ENCODE results near the gene MYO7A.

MYO7A gene

DNA sequence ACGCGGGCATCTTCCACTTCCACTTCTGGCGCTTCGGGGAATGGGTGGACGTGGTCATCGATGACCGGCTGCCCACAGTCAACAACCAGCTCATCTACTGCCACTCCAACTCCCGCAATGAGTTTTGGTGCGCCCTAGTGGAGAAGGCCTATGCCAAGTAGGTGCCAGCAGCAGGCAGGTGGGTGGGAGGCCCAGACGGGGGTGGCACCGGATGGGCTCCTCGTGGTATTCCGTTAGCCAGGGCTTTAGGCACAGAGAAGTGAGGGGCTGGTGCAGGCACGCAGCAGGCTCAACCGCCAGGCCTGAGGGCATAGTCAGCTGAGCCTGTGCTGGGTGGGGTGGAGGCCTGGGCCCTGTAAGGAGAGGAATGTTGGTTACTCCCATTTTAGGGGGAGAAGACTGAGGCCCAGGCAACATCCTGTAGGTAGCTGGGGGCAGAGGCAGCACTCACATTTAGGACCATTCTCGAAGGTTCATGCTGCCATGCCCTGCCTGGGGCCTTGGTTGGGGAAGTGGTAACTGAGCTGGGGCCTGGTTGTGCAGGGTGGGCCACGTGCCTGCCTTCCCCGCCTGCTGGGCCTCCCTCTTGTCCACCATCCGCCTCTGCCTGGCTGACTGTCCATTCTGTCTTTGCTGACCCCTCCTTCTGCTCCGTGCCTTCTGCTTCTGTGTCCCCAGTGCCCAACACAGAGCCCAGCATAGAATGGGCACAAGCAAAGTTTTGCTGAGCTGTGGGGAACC, 15.2 kb upstream of the MYO7A start:
- TF ChIP-seq GATA1 (IDR thresholded peaks at IDR 0.05; ENCODE audit: low read depth, low read length): no peak
- no peak for DNase-seq

DNA sequence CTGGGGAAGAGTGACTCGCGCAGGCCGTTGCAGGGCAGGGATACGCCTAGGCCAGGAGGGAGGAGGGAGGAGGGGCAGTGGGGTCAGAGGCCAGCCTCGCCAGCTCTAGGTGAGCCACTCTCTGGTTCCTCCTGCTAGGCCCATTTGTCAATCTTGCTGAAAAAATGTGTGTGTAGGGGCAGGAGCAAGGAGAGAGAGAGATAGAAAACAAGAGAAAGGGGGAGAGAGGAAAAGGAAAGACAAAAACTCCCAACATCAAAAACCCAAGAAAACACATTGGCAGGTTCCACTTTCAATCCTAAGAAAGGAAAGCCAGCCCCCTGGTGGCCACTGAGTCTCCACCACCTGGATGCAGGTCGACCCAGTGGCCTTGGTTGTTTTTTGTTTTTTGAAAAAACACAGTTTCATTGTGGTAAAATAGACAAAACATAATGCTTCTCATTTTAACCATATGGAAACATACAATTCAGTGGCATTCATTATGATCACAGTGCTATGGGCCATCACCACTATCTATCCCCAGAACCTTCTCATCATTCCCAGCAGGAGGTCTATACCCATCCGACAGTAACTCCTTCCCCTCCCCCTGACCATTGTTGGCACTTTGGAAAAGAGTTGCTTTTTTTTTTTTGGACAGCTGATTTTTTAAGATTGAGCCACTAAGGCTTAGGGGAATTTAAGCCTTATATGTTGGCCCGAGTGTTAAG, 14.5 kb upstream of the MYO7A start:
- peak; percentile 21 to 54 for DNase-seq
- TF ChIP-seq POLR2A (IDR thresholded peaks at IDR 0.05; ENCODE audit: low read length): no peak
- TF ChIP-seq GATA1 (IDR thresholded peaks at IDR 0.05; ENCODE audit: low read depth, low read length): no peak

DNA sequence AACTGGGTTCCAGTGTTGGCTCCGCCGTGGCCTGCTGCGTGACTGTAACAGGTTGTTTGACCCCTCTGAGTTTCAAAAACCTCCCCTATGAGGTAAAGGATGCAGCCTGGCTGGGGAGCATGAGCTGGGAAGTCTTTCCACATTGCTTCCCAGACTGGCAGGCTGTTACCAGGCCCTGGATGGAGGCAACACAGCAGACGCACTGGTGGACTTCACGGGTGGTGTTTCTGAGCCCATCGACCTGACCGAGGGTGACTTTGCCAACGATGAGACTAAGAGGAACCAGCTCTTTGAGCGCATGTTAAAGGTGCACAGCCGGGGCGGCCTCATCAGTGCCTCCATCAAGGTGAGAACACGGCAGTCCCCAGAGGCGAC, 14.0 kb upstream of the MYO7A start:
- no peak for TF ChIP-seq GATA1 (IDR thresholded peaks at IDR 0.05; ENCODE audit: low read depth, low read length)
- TF ChIP-seq POLR2A (IDR thresholded peaks at IDR 0.05; ENCODE audit: low read length): no peak
- DNase-seq: no peak

DNA sequence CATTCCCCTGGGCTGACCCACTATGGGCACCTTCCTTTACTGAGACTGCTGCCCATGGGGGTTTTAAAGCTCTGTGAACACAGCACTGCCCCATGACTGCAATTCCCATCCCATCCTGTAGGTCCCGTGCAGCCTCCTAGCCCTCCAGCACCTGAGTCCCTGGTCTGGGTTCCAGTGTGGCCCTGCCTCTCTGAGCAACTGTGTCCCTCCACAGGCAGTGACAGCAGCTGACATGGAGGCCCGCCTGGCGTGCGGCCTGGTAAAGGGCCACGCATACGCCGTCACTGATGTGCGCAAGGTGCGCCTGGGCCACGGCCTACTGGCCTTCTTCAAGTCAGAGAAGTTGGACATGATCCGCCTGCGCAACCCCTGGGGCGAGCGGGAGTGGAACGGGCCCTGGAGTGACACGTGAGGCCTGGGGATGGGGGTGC, 12.8 kb upstream of the MYO7A start:
- no peak for DNase-seq
- TF ChIP-seq POLR2A (IDR thresholded peaks at IDR 0.05; ENCODE audit: low read length) (no peak), GATA1 (IDR thresholded peaks at IDR 0.05; ENCODE audit: low read depth, low read length) (no peak)

DNA sequence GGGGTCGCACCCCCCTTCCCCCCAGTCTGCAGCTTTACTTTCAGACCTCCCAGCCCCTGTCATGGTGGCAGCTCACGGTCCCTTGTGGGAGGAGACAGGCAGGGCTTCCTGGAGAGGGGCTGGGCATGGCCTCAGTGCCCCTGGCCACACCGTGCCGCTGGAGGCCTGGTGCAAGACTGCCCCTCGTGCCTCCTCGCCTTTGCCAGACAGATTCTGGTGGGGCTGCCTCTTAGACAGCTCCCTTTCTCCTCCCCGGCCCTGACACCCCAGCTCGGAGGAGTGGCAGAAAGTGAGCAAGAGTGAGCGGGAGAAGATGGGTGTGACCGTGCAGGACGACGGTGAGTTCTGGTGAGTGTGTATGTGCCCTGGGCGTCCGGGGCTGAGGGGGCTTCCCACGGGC, 12.1 kb upstream of the MYO7A start:
- TF ChIP-seq GATA1 (IDR thresholded peaks at IDR 0.05; ENCODE audit: low read depth, low read length): no peak
- no peak for TF ChIP-seq POLR2A (IDR thresholded peaks at IDR 0.05; ENCODE audit: low read length)
- DNase-seq: no peak

DNA sequence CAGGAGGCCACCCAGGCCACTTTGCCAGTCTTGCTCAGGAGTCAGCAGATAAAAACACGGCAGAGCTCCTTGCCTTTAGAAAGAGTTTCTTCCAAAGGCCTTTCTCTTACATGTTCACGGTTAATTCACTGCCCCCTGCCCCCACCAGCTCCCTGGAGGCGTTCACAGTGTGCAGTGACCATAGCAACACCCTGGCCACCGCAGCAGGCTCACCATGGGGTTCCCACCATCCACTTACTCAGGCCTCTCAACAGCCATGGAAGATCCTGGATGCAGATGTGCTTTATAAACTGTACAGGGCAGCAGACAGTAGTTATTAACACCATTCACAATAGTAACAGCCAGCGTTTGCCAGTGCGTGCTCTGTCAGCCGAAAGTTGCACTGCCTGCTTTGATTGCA, 10.6 kb upstream of the MYO7A start:
- TF ChIP-seq POLR2A (IDR thresholded peaks at IDR 0.05; ENCODE audit: low read length) (no peak), GATA1 (IDR thresholded peaks at IDR 0.05; ENCODE audit: low read depth, low read length) (no peak)

DNA sequence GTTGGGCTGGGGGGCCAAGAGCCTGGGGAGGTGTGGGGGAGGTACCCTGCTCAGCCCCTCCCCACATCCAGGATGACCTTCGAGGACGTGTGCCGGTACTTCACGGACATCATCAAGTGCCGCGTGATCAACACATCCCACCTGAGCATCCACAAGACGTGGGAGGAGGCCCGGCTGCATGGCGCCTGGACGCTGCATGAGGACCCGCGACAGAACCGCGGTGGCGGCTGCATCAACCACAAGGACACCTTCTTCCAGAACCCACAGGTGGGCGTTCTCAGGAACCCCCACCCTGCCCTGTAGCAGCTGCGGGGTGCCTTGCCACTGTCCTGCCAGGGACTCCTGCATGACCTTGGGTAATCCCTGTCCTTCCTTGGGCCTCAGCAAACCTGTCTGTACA, 10.0 kb upstream of the MYO7A start:
- no peak for TF ChIP-seq POLR2A (IDR thresholded peaks at IDR 0.05; ENCODE audit: low read length)
- no peak for DNase-seq

More for the DNA sequence above, 10.6 kb upstream of the MYO7A start:
- DNase-seq: no peak

DNA sequence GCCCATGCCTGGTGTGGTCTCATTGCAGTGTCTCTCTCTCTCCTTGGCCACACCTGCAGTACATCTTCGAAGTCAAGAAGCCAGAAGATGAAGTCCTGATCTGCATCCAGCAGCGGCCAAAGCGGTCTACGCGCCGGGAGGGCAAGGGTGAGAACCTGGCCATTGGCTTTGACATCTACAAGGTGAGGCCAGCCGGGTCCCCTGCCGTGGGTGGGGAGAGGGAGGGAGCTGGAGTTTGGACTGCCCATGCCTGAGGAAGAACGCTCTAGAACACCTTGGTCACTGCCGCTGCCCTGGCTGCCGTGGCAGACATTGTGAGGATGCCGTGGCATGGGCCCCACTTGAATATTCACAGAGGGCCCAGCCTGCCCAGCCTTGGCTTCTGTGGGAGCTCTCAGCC, 9.1 kb upstream of the MYO7A start:
- no peak for TF ChIP-seq GATA1 (IDR thresholded peaks at IDR 0.05; ENCODE audit: low read depth, low read length)
- no peak for TF ChIP-seq POLR2A (IDR thresholded peaks at IDR 0.05; ENCODE audit: low read length)
- no peak for DNase-seq

DNA sequence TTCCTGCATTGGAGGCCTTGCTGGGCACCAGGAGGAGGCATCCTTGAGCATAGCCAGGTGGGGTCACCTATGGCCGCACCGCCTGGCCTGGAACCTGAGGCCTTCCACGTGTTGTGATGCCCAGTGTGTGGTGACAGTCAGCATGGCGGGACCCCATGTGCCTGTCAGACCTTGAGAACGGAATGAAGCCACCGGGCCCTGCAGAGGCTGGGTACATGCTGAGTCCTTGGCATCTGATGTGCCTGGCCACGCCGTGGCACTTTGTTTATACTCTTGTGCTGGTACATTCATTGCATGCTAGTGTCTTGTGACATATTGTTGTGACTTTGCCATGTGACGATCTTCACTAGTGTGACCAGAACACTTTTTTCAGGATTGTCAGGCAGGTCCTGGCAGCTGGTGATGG, 8.5 kb upstream of the MYO7A start:
- no peak for TF ChIP-seq POLR2A (IDR thresholded peaks at IDR 0.05; ENCODE audit: low read length)
- no peak for DNase-seq

DNA sequence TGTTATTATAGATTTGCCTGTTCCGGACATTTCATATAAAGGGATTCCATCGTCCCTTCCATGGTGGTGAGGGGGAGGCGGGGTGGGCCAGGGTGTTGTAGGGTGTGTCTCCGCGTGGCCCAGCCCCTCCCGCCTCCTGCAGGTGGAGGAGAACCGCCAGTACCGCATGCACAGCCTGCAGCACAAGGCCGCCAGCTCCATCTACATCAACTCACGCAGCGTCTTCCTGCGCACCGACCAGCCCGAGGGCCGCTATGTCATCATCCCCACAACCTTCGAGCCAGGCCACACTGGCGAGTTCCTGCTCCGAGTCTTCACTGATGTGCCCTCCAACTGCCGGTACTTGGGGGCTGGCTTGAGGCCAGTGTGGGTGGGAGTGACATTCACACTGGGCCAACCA, 7.5 kb upstream of the MYO7A start:
- DNase-seq: no peak
- no peak for TF ChIP-seq POLR2A (IDR thresholded peaks at IDR 0.05; ENCODE audit: low read length)
- TF ChIP-seq GATA1 (IDR thresholded peaks at IDR 0.05; ENCODE audit: low read depth, low read length): no peak

DNA sequence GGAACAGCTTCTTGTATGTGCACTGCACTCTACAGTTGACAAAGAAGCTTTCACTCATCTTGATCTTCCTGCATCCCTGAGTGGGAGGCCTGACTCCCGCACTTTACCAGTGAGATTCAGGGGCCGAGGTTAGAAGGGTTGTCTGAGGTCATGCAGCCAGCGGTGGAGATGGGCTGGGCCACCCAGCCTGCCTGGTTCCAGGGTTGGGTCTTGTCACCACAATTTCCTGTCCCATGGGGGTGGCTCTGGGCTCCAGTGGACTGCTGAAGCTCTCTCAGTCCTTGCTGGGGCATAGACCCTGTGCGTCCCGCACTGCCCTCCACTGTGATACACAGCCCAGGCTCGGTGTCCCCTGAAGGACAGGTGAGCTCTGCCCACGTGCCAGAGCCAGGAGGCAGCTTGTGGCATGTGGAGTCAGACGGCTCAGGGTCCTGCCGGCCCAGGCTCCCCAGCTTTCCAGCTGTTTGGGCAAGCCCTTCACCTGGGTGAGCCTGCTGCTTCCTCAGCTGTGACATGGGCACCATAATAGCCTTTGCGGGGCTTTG, 6.9 kb upstream of the MYO7A start:
- TF ChIP-seq GATA1 (IDR thresholded peaks at IDR 0.05; ENCODE audit: low read depth, low read length) (no peak), POLR2A (IDR thresholded peaks at IDR 0.05; ENCODE audit: low read length) (no peak)
- DNase-seq: no peak

DNA sequence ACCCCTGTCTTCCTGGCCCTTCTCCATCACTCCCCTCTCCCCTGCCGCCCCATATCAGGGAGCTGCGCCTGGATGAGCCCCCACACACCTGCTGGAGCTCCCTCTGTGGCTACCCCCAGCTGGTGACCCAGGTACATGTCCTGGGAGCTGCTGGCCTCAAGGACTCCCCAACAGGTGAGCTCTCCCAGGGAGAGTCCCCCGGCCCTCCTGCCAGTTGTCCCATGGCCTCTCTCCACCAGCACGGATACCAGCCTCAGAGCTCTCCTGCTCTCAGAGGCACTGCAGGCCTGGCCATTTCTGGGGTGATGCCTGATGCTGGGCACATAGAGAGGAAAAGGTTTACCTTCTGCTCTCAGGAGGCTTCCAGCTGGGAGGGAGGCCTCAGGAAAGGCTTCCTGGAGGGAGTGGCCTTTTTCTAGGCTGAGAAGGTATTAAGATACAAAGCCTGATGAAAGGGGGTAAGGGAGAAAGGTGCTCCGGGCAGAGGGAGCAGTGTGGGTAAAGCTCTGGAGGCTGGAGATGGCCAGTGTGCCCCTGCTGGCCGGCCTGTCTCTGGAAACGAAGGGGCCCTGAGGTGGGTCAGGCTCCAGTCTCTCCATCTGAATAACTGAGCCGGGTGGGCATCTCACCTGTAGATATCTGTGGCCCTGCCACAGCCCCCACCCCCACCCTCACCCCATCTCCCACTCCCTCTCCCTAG, 6.0 kb upstream of the MYO7A start:
- DNase-seq: no peak
- TF ChIP-seq POLR2A (IDR thresholded peaks at IDR 0.05; ENCODE audit: low read length): no peak
- no peak for TF ChIP-seq GATA1 (IDR thresholded peaks at IDR 0.05; ENCODE audit: low read depth, low read length)

DNA sequence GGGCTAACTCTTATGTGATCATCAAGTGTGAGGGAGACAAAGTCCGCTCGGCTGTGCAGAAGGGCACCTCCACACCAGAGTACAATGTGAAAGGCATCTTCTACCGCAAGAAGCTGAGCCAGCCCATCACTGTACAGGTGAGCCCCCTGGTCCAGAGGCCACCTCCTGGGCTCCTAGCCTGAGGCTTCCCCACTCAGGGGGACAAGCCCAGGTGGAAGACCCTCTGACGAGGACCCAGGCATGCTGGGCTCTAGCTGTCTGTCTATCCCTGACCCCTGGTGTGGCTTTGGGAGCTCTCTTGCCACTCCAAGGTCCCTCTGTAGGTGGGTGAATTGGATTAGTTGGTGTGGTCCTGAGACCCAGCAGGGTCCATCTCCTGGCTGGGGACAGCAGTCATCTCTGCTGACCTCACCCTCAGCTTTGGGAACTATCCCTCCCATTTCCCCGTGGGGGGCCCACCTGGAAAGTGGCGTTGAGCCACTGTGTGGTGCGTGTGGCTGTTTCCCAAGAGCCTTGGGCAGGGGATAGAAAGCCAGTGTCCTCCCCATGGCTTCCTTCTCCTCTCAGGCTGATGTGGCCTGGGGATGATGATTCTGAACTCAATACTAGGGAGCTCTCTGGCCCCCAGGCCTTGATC, 5.4 kb upstream of the MYO7A start:
- TF ChIP-seq POLR2A (IDR thresholded peaks at IDR 0.05; ENCODE audit: low read length): no peak
- TF ChIP-seq GATA1 (IDR thresholded peaks at IDR 0.05; ENCODE audit: low read depth, low read length): no peak
- DNase-seq: no peak

DNA sequence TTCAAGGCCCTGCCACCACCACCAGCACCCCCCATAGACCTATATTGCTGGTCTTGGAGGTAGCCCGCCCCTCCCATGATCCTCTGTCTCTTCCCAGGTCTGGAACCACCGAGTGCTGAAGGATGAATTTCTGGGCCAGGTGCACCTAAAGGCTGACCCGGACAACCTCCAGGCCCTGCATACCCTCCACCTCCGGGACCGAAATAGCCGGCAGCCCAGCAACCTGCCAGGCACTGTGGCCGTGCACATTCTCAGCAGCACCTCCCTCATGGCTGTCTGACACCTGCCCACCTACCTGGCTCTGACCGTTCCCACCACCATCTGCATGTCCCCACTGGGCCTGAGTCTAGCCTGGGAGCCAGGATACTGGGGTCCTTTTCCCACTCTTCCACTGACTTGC, 4.5 kb upstream of the MYO7A start:
- no peak for TF ChIP-seq GATA1 (IDR thresholded peaks at IDR 0.05; ENCODE audit: low read depth, low read length)
- TF ChIP-seq POLR2A (IDR thresholded peaks at IDR 0.05; ENCODE audit: low read length): no peak
- no peak for DNase-seq

Data from erythroblast (primary cell).